NCI-H524 treated with DMSO at 0.1 percent for 48 hours (cell line): Measurements from ENCODE around the gene BGLAP.
"Not testable (repeated sequence)": the region's sequence is repeated elsewhere in the genome, so short reads cannot be mapped to it uniquely, and the experiment has no call there.

Experiments used
- DNase-seq: peaks from one replicate; lab custom pipeline; 2025; lab: John Stamatoyannopoulos, UW

Gene BGLAP

DNA sequence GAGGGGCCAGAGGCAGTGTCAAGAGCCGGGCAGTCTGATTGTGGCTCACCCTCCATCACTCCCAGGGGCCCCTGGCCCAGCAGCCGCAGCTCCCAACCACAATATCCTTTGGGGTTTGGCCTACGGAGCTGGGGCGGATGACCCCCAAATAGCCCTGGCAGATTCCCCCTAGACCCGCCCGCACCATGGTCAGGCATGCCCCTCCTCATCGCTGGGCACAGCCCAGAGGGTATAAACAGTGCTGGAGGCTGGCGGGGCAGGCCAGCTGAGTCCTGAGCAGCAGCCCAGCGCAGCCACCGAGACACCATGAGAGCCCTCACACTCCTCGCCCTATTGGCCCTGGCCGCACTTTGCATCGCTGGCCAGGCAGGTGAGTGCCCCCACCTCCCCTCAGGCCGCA lies at the start of gene BGLAP:
TSS of gene BGLAP (plus strand) at position 259 of the 400 bp plus-strand sequence. CDS start at position 307, 48 bp downstream.
- no peak for DNase-seq

DNA sequence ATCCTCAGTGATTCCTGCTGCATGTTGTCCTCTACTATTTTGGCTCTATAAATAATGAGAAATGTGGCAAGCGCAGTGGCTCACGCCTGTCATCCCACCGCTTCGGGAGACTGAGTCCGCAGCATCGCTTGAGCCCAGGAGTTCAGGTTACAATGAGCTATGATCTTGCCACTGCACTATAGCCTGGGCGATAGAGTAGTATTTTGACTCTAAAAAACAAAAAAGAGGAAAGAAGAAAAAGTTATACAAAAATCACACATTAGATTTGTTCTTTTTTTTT lies 48.8 kb upstream of the BGLAP start:
- no peak for DNase-seq

DNA sequence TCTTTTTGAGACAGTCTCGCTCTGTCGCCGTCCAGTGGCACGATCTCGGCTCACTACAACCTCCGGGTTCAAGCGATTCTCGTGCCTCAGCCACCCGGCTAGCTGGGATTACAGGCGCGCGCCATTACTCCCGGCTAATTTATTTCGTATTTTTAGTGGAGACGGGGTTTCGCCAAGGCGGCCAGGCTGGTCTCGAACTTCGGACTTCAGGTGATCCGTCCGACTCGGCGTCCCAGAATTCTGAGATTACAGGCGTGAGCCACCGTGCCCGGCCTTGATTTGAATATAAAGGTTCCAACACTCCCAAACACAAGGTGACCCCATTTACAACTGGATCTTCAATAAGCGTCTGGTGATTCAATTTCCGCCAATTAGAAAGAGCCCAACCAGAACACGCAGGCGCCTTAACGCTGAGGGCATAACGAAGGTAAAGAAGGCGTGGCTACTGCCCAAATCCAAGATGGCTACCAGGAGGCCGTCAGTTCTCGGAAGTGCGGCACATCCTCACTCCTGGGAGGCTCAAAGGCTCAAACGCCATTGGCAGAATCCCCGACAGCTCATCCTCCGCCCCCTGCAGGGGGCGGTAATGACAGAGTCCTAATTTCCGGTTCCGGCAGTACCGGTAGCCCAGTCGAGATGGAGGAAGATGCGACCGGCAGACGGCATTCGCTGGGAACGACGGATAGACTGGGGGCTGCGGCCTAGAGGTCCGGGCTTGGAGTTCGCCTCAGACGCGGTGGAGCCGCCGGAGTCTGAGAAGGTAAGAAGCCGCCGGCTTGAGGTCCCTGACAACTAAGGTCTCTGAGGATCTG lies 48.3 kb upstream of the BGLAP start, which contains the start of gene SLC25A44:
TSS of gene SLC25A44 (plus strand) at position 617 of the 812 bp plus-strand sequence. CDS start 5,744 bp downstream, outside the sequence.
- peak; percentile 94 for DNase-seq

GRCh38 chr1:156194300-156194652 lies 47.7 kb upstream of the BGLAP start:
- DNase-seq: no peak

DNA sequence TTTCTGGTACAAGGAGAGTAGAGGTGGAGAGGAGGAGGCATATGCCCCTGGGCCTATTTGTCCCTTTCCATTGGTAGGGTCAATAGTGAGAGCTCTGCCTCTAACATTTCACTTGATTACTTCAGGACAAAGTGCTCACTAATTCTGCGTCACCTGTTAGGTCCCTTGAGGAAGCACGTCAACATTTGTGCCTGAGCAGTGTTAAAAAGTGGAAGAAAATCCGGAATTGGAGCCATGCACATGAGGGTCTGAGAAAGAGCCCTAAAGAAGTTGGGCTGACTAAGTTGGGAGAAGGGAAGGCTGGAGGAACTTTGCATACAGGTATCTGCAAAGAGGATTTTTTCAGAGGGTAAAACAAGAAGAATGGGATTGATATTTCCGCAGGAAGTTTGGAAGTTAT lies 46.1 kb upstream of the BGLAP start:
- no peak for DNase-seq

DNA sequence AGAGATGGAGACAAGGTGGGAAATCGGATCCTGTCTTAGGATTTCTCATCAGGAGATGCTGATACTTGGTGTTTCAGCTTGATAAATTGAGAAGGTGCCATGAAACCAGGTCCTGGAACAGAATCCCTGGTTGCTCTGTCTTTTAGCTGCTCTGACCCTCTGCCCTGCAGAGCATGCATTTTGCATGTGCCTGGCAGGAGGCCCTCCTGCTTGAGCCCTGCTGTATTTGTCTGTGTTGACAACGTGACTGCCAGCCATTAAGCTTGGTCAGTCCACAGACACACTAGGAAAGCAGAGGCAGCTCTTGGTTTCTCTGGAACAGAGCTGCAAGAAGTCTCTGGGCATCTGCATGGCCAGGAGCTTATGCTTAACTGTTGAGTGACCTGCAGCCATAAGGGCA lies 45.5 kb upstream of the BGLAP start:
- DNase-seq: no peak

GRCh38 chr1:156198831-156199349 lies 43.1 kb upstream of the BGLAP start:
- DNase-seq: no peak

DNA sequence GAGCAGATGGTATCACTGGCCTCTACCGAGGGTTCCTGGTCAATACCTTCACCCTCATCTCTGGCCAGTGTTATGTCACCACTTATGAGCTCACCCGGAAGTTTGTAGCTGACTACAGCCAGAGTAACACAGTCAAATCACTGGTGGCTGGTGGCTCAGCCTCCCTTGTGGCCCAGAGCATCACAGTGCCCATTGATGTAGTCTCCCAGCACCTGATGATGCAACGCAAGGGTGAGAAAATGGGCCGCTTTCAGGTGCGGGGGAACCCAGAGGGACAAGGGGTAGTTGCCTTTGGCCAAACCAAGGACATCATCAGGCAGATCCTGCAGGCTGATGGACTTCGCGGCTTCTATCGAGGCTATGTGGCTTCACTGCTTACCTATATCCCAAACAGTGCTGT lies 41.9 kb upstream of the BGLAP start:
- no peak for DNase-seq

DNA sequence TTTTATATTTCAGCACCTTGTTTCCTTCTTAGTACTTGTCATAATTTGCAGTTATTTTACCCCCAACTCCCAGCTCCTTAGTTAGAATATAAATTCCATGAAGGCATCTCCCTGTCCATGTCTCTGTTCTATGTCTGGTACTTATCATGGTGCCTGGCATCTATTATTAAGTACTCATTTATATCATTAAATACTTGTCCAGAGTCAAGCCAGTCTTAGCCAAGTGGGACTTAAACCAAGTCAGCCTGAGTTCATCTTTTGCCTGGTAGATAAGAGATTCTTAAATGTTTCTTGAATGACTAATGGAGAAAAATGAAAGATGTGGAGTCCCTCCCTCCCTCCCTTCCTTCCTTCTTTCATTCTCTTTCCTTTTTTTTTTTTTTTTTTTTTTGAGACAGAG lies 38.7 kb upstream of the BGLAP start:
- DNase-seq: no peak

DNA sequence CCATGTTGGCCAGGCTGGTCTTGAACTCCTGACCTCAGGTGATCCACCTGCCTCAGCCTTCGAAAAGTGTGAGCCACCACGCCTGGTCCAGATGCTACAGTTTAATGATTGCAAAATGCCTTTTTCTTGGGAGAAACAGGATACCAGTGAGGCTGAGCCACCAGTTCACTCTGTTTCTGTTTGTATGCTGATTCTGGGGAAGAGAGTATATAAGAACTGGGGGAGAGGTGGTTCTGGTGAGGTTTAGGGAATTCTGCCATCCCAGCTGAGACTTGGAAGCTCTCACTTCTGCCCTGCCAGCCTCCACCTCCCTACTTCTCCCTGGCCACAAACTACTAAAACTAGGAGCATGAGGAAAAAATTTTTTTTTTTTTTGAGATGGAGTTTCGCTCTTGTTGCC lies 37.3 kb upstream of the BGLAP start:
- no peak for DNase-seq

GRCh38 chr1:156211243-156211642 lies 30.7 kb upstream of the BGLAP start:
- DNase-seq: no peak

- DNase-seq: no peak
Observed at GRCh38 chr1:156212130-156212529, 29.9 kb upstream of the BGLAP start.

DNA sequence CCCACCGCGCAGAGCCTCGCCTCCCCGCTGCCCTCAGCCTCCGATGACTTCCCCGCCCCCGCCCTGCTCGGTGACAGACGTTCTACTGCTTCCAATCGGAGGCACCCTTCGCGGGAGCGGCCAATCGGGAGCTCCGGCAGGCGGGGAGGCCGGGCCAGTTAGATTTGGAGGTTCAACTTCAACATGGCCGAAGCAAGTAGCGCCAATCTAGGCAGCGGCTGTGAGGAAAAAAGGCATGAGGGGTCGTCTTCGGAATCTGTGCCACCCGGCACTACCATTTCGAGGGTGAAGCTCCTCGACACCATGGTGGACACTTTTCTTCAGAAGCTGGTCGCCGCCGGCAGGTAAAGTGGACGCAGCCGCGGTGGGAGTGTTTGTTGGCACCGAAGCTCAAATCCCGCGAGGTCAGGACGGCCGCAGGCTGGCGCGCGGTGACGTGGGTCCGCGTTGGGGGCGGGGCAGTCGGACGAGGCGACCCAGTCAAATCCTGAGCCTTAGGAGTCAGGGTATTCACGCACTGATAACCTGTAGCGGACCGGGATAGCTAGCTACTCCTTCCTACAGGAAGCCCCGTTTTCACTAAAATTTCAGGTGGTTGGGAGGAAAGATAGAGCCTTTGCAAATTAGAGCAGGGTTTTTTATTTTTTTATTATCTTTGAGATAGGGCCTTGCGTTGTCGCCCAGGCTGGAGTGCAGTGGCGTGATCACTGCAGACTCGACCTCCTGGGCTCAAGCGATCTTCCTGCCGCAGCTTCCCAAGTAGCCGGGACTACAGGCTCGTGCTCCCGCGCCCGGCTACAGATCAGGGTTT lies 28.9 kb upstream of the BGLAP start, which contains the start of gene PMF1:
TSS of gene PMF1 (plus strand) at position 175 of the 811 bp plus-strand sequence. CDS start at position 184, 9 bp downstream.
- peak; percentile 71 for DNase-seq

DNA sequence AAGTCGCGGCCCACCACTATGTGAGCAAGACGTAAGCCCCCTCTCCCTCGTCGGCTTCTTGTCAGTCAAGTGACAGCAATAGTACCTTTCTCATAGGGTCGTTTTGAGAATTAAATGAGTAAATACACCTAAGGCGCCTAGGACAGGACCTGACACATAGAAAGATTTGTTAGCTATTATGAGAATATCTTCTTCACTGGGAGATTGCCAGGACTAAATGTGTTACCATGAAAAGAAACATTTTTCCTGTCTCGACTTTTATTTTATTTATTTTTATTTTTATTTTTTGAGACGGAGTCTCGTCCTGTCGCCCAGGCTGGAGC lies 28.4 kb upstream of the BGLAP start:
- no peak for DNase-seq

DNA sequence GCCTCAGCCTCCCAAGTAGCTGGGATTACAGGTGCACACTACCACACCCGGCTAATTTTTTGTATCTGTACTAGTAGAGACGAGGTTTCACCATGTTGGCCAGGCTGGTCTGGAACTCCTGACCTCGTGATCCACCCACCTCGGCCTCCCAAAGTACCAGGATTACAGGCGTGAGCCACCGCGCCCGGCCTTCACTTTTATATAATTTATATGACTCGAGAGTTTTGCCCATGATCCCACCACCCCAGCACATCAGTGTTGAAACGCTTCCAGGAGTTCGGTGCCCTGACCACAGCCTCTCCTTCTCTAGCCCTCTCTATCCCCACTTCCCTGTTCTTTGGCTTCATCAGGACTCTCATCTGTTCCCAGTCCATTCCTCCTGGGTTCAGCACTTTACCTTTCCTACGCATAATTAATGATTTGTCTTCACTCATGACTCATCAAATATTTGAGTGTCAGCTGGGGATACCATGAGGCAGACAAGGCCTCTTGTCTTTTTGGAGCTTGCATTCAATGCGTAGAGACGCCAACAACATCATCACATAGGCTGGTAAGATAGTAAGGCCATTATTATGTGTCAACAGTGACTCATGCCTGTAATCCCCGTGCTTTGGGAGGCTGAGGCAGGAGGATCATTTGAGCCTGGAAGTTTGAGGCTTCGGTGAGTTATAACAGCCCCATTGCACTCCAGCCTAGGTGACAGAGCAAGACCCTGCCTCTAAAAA lies 27.8 kb upstream of the BGLAP start:
- DNase-seq: no peak

- not testable (repeated sequence) for DNase-seq
Observed at GRCh38 chr1:156216361-156217086, 25.5 kb upstream of the BGLAP start.

GRCh38 chr1:156217871-156218270 lies 24.1 kb upstream of the BGLAP start:
- DNase-seq: no peak

- no peak for DNase-seq
Observed at GRCh38 chr1:156220226-156220625, 21.8 kb upstream of the BGLAP start.

GRCh38 chr1:156221986-156222692 lies 19.8 kb upstream of the BGLAP start:
- DNase-seq: no peak

GRCh38 chr1:156225677-156226014 lies 16.3 kb upstream of the BGLAP start:
- no peak for DNase-seq

DNA sequence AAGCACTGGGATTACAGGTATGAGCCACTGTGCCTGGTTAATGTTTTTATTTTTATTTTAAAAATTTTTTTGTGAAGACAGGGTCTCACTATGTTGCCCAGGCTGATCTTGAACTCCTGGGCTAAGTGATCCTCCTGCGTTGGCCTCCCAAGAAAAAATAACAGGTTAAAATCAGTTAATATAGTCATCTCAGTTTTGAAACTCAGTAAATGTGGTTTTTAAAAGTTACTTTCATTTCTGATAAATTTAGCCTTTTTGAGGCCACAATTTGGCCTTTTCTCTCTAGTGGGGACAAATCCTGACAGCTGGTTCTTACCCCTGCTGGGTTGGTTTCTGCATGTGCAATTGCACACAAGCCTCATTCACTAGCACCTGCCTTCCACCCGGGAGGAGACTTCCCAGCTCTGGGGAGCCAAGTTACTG lies 15.9 kb upstream of the BGLAP start:
- no peak for DNase-seq
